ENCODE results near the gene CEBPZ.

Gene CEBPZ, protein sequence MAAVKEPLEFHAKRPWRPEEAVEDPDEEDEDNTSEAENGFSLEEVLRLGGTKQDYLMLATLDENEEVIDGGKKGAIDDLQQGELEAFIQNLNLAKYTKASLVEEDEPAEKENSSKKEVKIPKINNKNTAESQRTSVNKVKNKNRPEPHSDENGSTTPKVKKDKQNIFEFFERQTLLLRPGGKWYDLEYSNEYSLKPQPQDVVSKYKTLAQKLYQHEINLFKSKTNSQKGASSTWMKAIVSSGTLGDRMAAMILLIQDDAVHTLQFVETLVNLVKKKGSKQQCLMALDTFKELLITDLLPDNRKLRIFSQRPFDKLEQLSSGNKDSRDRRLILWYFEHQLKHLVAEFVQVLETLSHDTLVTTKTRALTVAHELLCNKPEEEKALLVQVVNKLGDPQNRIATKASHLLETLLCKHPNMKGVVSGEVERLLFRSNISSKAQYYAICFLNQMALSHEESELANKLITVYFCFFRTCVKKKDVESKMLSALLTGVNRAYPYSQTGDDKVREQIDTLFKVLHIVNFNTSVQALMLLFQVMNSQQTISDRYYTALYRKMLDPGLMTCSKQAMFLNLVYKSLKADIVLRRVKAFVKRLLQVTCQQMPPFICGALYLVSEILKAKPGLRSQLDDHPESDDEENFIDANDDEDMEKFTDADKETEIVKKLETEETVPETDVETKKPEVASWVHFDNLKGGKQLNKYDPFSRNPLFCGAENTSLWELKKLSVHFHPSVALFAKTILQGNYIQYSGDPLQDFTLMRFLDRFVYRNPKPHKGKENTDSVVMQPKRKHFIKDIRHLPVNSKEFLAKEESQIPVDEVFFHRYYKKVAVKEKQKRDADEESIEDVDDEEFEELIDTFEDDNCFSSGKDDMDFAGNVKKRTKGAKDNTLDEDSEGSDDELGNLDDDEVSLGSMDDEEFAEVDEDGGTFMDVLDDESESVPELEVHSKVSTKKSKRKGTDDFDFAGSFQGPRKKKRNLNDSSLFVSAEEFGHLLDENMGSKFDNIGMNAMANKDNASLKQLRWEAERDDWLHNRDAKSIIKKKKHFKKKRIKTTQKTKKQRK

DNA sequence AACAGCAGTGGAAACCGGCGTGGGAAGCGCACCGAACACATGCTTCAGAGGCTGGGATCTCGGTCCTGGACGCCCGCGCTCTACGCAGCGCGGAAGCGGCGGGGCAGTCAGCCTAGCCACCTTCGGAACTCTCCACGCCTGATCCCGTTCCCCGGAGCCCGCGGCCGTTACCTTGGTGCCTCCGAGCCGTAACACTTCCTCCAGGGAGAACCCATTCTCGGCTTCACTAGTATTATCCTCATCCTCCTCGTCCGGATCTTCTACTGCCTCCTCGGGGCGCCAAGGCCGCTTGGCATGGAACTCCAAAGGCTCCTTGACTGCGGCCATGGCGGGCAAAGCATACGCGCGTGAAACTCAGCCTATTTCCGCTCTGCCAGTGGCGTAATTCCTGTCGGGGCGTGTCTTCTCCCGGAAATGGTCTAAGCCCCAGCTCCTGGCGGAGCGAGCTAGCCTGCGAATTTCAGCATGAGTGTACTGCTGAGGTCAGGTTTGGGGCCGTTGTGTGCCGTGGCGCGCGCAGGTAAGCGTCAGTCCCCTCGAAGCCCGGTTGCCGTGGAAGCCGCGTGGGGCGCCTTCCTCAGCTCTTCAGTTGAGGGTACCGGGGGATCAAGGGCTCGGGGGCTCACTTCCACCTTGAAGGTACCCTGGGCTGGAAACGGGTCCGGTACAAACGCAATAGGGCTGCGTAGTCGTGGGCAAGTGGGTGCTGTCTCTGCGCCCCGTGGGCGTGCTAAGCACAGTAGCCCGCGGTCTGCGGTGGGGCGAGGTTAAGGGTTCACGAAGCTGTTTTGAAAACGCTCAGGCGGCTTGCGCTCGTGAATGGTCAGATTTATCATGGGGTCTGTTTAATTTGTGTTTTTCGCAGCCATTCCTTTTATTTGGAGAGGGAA is at the start of gene CEBPZ, which contains the start of gene NDUFAF7:
Gene CEBPZ (minus strand): TSS at position 356 of the 890 bp plus-strand sequence. CDS start 29 bp downstream, at position 327.
Gene NDUFAF7 (plus strand): TSS at position 418 of the 890 bp plus-strand sequence. CDS start 48 bp downstream, at position 466.
- H3K4me3 ChIP-seq: peak within 1 kb of the TSS; percentile 79 to 98
- intact Hi-C loops (cut with DNase I; ENCODE audit: low total_unique reads): loop anchor here (10.0 kb wide), 1 partner anchor 93 kb away; the partner anchor contains the start of gene PRKD3

DNA sequence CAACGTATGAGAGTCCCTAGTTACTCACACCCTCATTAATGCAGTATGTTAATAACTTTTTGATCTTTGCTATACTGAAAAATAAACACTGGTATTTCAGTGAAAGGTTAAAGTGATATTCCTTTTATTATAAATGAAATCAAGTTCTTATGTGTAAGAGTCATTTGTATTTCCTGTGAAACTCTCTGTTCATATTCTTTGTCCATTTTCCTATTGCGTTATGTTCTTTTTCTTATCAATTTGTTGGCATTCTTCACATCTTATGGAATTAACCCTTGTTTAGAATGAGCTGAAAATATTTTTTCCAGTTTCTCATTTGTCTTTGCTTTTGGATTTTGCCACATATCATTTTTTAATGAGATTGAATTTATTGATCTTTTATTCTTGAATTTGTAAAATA is 44.9 kb upstream of the CEBPZ start:
- Histone ChIP-seq H3K27me3 (no peaks in the 10 kb centered on the region), H3K4me1 (no peaks in the 10 kb centered on the region), H3K9me3 (no peaks in the 10 kb centered on the region), H3K36me3 (peaks cover 45 to 62% (median 54%) of the 10 kb centered on the region in 3 donors), H3K27ac (no peak overlapping the region), H3K4me3 (no peak overlapping the region)
- no peak for DNase-seq
- TF ChIP-seq, protein P1, sequence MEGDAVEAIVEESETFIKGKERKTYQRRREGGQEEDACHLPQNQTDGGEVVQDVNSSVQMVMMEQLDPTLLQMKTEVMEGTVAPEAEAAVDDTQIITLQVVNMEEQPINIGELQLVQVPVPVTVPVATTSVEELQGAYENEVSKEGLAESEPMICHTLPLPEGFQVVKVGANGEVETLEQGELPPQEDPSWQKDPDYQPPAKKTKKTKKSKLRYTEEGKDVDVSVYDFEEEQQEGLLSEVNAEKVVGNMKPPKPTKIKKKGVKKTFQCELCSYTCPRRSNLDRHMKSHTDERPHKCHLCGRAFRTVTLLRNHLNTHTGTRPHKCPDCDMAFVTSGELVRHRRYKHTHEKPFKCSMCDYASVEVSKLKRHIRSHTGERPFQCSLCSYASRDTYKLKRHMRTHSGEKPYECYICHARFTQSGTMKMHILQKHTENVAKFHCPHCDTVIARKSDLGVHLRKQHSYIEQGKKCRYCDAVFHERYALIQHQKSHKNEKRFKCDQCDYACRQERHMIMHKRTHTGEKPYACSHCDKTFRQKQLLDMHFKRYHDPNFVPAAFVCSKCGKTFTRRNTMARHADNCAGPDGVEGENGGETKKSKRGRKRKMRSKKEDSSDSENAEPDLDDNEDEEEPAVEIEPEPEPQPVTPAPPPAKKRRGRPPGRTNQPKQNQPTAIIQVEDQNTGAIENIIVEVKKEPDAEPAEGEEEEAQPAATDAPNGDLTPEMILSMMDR (IDR thresholded peaks at IDR 0.05): no peak
- intact Hi-C loops (cut with DNase I; ENCODE audit: low total_unique reads): no loop called here

More for the DNA sequence above, at the start of gene CEBPZ, which contains the start of gene NDUFAF7:
- TF ChIP-seq, protein P1 (IDR thresholded peaks at IDR 0.05): no peak
- H3K36me3 ChIP-seq: peaks cover 14 to 23% (median 19%) of the 10 kb centered on the region in 3 donors
- no peaks in the 10 kb centered on the region for H3K9me3 ChIP-seq
- H3K4me1 ChIP-seq: peaks cover 0 to 49% (median 25%) of the 10 kb centered on the region in 4 donors
- DNase-seq: peak; percentile 93 to 95
- peak within 1 kb of the TSS; percentile 85 to 97 for H3K27ac ChIP-seq
- no peaks in the 10 kb centered on the region for H3K27me3 ChIP-seq

DNA sequence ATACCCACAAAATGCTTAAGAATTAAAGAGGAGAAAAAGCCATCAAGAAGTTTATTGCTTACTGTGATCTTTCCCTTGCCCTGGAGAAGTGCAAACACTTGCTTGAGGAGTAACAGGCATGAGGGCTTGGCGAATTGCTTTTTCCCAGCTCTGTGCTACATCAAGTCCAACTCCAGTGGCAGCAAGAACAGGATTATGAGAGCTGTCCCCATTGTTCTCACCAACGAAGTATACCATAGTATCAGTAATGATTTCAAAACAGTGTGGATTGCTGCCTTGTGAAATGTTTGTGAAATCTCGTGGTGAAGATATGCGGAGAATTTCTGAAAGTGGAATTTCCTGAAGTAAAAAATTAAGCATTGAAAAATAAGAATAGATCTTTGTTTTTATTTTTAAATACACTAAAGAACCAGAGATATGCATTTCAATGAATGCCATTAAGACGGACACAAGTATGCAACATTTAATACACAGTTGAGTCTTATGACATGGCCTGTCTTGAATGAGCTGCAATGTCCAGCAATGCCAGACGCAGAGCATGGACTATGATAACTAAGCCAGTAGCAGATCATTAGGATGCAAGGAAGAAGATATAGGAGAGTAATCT is 43.1 kb upstream of the CEBPZ start:
- Histone ChIP-seq H3K27ac (no peak overlapping the region), H3K36me3 (peaks cover 53 to 67% (median 57%) of the 10 kb centered on the region in 3 donors), H3K4me1 (no peaks in the 10 kb centered on the region), H3K4me3 (no peak overlapping the region), H3K27me3 (no peaks in the 10 kb centered on the region), H3K9me3 (no peaks in the 10 kb centered on the region)
- no peak for DNase-seq
- intact Hi-C loops (cut with DNase I; ENCODE audit: low total_unique reads): no loop called here
- TF ChIP-seq, protein P1 (IDR thresholded peaks at IDR 0.05): no peak

DNA sequence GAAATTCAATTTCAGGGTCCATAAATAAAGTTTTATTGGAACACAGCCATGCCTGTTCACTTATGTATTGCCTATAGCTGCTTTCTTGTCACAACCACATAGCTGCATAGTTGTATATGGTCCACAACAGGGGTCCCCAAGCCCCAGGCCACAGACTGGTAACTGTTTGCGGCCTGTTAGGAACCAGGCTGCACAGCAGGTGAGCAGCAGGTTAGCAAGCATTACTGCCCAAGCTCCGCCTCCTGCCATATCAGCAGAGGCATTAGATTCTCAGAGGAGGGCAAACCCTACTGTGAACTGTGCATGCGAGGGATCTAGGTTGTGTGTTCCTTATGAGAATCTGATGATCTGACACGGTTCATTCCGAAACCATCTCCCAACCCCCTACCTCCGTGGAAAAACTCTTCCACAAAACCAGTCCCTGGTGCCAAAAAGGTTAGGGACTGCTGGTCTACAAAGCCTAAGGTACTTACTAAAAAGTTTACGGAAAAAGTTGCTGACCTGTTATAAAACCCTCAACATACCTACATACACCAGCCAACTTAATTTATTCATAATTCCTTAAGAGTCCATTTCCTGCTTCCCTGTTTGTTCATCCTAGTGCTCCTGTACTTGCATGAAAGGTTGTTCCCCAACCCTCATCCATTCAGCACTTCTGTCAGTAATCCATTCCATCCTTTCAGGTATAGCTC is 40.1 kb upstream of the CEBPZ start:
- intact Hi-C loops (cut with DNase I; ENCODE audit: low total_unique reads): no loop called here
- no peak overlapping the region for H3K4me3 ChIP-seq
- no peak overlapping the region for H3K27ac ChIP-seq
- no peaks in the 10 kb centered on the region for H3K4me1 ChIP-seq
- no peaks in the 10 kb centered on the region for H3K9me3 ChIP-seq
- no peaks in the 10 kb centered on the region for H3K27me3 ChIP-seq
- no peak for DNase-seq
- TF ChIP-seq, protein P1 (IDR thresholded peaks at IDR 0.05): no peak
- H3K36me3 ChIP-seq: peaks cover 66 to 77% (median 67%) of the 10 kb centered on the region in 3 donors

All from tibial artery (tissue), 4 donors.